NCI-H1092 (cell line): Measurements from ENCODE around the gene AHNAK.
"Not testable (repeated sequence)": the region's sequence is repeated elsewhere in the genome, so short reads cannot be mapped to it uniquely, and the experiment has no call there.

Experiments used
- DNase-seq: peaks from one replicate; lab custom pipeline; 2025; lab: John Stamatoyannopoulos, UW

The AHNAK gene

GRCh38 chr11:62571493-62571892, 24.9 kb upstream of the AHNAK start:
- DNase-seq, result not testable (repeated sequence)

GRCh38 chr11:62570903-62571302, 24.3 kb upstream of the AHNAK start:
- not testable (repeated sequence) for DNase-seq

- no peak for DNase-seq
Observed at GRCh38 chr11:62569611-62570010, 23.0 kb upstream of the AHNAK start.

- DNase-seq, result no peak
Observed at GRCh38 chr11:62567018-62567633, 20.5 kb upstream of the AHNAK start.

GRCh38 chr11:62566247-62566646, 19.6 kb upstream of the AHNAK start:
- no peak for DNase-seq

GRCh38 chr11:62565100-62565802, 18.6 kb upstream of the AHNAK start:
- no peak for DNase-seq

GRCh38 chr11:62561677-62562230, 15.1 kb upstream of the AHNAK start:
- DNase-seq, result not testable (repeated sequence)

GRCh38 chr11:62560566-62561103, 14.0 kb upstream of the AHNAK start:
- DNase-seq, result no peak

GRCh38 chr11:62559626-62560025, 13.0 kb upstream of the AHNAK start:
- DNase-seq, result not testable (repeated sequence)

- no peak for DNase-seq
Observed at GRCh38 chr11:62559204-62559603, 12.6 kb upstream of the AHNAK start.

- DNase-seq, result no peak
Observed at GRCh38 chr11:62558669-62559068, 12.1 kb upstream of the AHNAK start.

GRCh38 chr11:62556875-62557631, 10.4 kb upstream of the AHNAK start:
- DNase-seq, result no peak

- no peak for DNase-seq
Observed at GRCh38 chr11:62556108-62556874, 9.7 kb upstream of the AHNAK start.

GRCh38 chr11:62555464-62556107, 9.0 kb upstream of the AHNAK start:
- DNase-seq, result no peak

GRCh38 chr11:62554387-62555167, 8.0 kb upstream of the AHNAK start:
- no peak for DNase-seq

GRCh38 chr11:62553839-62554361, 7.3 kb upstream of the AHNAK start:
- DNase-seq, result no peak

- no peak for DNase-seq
Observed at GRCh38 chr11:62553080-62553838, 6.7 kb upstream of the AHNAK start.

GRCh38 chr11:62552485-62553079, 6.0 kb upstream of the AHNAK start:
- no peak for DNase-seq

GRCh38 chr11:62550478-62550877, 3.9 kb upstream of the AHNAK start:
- not testable (repeated sequence) for DNase-seq
